Measurements from ENCODE around the gene IFITM5. TPM values are rescaled to one million over a fixed set of nuclear protein-coding genes. Genes with fewer than 3 reads are reported as not detected.
"Not testable (repeated sequence)": the region's sequence is repeated elsewhere in the genome, so short reads cannot be mapped to it uniquely, and the experiment has no call there.

IFITM5 gene
- not detected for total RNA-seq
- long read RNA-seq: 0 reads

DNA sequence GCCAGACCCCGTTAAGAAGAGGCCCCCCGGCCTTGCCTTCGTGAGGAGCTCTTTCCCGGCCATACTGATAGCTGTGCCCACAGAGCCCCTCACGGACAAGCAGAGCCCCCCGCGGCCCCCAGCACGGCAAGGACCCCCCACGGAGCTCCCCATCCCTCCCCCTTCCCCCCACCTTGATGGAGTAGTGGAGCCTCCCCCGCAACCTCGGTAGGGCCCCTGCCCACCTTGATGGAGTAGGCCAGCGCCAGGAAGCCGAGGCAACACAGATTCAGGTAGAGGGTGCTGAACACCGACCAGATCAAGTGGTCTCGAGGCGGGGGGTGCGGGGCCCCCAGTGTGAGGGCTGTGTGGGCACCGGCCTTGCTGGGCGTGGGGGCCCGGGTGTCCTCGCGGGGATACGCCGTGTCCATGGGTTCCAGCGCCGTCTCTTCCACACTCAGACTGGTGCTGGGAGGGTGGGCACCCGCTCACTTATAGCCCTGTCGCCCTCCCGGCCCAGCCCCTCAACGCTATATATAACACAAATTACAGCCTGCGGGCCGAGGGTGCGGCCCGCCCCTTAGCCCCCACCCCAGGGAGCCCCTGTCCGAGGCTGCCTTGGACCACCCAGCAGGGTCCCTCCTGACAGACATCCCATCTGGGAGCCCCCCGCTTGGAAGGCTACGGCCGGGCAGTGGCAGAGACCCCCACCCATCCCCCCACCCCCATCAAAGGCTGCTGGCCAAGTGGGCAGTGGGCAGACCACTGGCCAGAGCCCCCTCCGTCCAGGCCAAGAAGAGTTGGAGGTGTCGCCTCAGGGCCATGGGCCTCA is at the start of gene IFITM5:
Gene IFITM5 (minus strand): TSS at position 446 of the 811 bp plus-strand sequence. CDS start 36 bp downstream, at position 410.
- ATAC-seq (no peak), DNase-seq (peak; percentile 33)
- intact Hi-C loops (cut with micrococcal nuclease): no loop called here

DNA sequence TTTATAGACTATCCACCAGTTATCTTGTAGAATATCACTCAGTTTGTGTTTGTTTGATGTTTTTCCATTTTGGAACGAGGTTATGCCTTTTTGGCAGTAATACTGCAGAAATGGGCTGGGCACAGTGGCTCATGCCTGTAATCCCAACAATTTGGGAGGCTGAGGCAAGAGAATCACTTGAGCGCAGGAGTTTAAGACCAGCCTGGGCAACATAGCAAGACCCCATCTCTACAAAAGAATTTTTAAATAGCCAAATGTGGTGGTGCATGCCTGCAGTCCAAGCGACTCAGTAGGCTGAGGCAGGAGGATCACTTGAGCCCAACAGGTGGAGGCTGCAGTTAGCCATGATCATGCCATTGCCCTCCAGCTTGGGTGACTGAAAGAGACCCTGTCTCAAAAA is 47.2 kb upstream of the IFITM5 start:
- ATAC-seq: no peak
- intact Hi-C loops (cut with micrococcal nuclease): no loop called here
- no peak for DNase-seq

DNA sequence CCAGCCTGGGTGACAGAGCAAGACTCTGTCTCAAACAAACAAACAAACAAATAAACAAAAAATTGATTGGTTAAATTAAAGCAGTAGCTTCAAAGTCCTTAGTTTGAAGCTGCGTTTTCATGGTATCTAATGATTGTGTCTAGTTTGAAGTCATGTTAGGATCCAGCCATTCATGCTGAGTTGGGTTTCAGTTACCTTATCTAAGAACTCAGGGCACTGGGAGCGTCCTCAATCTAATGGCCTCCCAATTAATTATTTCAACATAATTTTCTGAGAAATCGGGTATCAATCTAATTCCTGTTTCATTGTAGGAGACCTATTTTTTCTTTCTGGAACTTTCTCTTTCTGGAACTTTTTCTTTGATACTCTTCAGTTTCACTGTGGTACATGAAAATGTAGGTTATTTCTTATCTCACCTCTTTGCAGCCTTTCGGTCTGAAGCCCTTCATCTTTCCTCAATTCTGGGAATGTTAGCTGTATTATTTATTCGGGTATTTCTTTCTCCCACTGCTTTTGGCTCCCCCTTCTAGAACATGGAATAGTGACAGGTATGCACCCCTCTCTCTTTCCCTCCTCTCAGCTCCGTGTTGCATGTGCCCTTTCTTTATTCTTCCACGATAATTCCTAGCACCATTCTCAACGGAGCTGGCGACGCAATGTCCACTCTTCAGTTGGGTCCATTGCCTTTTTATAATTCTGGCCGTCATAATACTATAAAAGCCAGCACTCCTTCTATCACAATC is 45.7 kb upstream of the IFITM5 start:
- intact Hi-C loops (cut with micrococcal nuclease): no loop called here
- ATAC-seq: no peak
- DNase-seq: no peak

DNA sequence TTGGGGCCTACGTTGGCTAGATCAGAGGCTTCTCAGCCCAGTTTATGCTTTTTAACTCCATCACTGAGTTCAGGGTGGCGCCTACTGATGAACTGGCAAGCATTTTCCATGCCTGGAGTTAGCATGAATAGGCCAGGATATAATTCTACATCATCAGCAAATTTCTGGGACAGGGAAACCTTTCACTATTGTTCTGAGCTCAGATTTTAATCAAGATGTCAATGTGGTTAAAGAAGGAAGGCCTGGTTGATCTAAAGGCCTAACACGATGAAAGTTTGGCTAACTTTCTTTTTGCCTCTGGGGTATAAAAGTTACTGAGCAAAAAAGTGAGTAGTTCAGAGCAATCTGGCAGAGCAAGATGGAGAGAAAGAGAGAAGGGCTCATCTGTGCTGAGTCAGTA is 43.0 kb upstream of the IFITM5 start:
- ATAC-seq (peak; percentile 23), DNase-seq (no peak)
- intact Hi-C loops (cut with micrococcal nuclease): no loop called here

DNA sequence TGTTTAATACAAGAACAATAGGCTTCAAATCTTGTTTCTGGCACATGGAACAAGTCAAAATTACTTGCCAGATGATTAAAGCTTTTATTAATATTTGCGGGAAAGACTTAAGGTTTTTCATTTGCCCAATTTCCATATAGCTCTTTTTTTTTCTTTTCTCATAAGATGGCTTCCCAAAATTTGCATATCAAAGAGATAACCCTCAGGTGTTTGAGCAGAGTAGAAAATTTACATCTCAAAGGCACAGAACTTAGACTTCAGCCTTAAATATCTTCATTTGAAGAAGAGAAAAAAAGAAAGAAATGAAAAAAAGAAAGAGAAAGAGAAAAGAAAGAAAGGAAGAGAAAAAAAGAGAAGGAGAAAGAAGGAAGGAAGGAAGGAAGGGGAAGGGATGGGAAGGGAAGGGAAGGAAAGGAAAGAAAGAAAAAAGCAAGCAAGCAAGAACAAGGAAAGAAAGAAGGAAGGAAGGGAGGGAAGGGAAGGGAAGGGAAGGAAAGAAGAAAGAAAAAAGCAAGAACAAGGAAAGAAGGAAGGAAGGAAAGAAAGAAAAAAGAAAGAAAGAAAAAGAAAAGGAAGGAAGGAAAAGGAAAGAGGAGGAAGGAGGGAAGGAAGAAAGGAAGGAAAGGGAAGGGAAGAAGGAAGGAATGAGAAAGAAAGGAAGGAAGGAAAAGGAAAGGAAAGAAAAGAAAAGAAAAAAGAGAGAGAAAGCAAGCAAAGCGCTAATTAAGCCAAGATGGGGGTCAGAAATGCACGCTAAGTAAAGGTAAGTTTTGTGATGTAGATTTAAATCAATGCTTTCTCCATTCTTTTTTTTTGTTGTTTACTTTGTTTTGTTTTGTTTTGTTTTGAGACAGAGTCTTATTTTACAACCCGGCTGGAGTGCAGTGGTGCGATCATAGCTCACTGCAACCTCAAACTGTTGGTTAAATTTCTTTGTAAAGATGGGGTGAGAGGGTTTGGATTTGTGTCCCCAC is 41.5 kb upstream of the IFITM5 start:
- DNase-seq (no peak), ATAC-seq (no peak)
- intact Hi-C loops (cut with micrococcal nuclease): no loop called here

DNA sequence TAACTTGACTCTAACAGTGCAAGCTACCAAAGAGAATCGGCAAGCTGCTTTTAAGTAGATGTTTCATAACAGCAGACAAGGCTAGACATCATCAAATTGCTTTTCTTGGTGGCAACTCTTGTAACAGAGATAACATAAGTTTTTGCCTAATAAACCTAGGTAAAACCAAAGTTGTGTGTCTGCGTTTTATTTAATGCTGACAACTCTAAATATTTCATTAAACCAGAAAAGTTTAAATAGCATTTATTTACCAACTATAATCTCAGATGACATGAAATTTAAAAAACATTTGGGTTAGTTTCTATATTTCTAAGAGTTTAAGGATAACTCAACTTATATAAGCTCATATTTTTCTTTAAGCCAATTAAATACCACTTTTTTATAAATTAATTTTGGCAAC is 40.6 kb upstream of the IFITM5 start:
- DNase-seq (no peak), ATAC-seq (no peak)
- intact Hi-C loops (cut with micrococcal nuclease): no loop called here

DNA sequence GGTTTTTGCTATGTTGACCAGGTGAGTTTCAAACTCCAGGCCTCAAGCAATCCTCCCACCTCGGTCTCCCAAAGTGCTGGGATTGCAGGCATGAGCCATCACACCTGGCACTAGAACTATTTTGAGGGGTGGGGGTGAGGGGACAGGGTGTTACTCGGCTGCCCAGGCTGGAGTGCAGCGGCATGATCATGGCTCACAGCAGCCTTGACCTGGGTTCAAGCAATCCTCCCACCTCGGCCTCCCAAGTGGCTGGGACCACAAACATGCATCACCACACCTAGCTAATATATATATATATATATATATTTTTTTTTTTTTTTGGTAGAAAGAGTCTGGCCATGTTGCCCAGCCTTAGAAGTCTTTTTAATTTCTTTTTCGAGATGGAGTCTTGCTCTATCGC is 38.4 kb upstream of the IFITM5 start:
- intact Hi-C loops (cut with micrococcal nuclease): no loop called here

DNA sequence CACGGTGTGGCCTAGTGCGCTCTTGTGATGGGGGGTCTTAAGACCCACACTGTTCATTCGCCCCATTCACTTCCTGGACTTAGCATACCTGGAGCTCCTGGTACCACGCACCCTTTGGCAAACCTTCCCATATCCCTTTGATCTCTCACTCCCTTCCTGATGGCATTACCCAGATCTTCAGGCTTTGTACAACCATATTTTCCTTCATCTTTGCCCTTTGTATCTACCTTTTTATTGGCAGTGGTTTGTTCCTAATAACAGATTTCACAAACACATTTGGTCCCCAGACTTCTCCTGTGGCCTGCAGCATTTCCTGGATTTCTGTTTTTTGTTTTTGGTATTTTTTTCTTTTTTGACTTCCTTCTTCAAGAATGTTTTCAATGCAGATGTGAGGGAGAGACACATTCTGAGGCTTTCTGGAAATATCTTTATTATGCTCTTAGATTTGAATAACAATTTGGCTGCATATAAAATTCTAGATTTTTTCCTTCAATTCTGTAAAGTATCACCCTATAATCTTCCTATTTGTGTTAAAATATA is 37.4 kb upstream of the IFITM5 start:
- DNase-seq: no peak
- ATAC-seq: no peak
- intact Hi-C loops (cut with micrococcal nuclease): no loop called here

More for the DNA sequence above, 38.4 kb upstream of the IFITM5 start:
- no peak for ATAC-seq
- DNase-seq: no peak

DNA sequence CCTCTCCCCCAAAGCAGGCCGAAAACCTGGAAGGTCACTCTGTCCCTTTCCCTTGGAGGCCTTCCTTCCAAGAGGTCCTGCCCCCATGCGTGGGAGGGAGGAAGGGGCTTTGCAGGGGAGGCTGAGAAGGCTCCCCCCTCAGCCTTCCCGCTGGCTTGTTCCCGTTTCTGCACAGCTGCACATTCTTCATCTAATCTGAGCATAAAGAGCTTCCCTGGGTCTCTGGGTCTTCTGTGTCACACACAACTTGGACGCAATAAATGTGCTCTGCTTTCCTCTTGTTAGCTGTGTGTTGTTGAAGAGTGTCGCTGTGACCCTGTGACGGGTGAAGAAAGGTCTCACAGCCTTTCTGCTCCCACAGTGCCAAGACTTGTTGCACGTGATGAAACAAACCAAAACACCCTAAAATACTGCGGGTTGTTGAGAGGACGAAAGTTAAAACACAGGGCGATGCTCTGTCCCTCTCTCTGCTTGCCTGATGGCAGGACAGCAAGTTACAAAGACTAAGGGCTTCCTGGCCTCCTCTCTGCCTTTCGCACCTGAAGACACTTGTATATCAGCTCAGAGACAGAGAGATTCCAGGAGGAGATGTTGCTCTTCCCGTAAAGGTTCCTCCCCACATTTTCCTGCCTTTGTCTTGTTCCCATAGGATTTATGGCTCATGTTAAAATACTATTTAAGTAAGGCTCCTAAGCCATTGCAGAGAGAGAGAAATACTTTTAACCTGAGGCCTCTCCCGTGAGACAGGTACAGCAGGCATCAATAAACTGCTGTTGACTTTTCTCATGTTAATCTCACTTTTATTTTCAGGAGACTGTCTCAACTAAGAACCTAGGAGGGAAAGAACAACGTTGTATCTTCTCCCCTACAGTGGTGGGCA is 36.7 kb upstream of the IFITM5 start:
- DNase-seq: peak; percentile 60
- peak; percentile 75 for ATAC-seq
- intact Hi-C loops (cut with micrococcal nuclease): no loop called here

DNA sequence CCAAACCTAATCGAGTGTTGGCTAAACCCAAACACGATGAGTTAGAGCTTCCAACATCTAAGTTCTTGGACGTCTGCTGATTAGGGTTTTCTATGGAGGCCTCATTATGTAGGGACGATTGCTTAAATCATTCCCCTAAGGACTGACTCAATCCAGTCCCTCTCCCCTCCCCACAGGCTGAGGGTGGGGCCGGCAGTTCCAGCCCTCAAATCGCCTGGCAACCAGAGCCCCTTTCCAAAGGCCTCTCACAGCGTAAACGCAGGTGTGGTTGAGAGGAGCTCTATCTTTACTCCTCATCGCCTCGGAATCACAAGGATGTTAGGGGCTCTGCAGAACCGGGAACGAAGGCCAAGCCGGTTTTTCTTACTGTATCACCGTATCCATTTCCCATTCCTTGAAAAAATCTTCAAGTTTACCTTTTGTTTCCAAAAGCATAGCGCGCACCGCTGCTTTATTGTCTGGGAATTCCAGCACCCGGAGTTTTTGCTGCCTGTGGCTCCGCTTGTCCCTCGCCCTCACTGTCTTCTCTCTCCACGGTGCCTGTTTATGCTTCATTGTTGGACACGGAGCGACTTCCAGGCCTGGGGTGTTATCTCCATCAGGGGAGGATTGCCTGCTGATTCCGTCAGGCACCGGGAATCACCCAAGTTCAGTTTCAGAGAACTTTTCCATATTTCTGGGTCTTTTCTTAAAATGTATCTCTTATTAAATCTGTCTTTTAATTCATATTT is 35.1 kb upstream of the IFITM5 start:
- DNase-seq (peak; percentile 69), ATAC-seq (peak; percentile 81)
- intact Hi-C loops (cut with micrococcal nuclease): no loop called here

DNA sequence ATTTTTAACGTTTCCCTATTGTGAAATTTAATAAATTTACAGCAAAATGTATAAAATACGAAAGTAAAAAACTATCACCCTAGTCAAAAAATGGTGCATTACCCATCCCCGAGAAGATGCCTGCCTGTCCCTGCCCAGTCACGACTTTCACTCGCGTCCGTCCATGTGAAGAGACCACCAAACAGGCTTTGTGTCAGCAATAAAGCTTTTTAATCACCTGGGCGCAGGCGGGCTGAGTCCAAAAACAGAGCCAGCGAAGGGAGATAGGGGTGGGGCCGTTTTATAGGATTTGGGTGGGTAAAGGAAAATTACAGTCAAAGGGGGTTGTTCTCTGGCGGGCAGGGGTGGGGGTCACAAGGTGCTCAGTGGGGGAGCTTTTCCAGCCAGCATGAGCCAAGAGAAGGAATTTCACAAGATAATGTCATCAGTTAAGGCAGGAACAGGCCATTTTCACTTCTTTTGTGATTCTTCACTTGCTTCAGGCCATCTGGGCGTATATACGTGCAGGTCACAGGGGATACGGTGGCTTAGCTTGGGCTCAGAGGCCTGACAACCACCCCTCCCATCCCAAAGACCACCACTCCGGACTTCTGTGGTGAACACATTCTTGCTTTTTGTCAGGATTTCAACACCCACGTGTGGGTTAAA is 34.4 kb upstream of the IFITM5 start:
- ATAC-seq; DNase-seq; intact Hi-C loops (cut with micrococcal nuclease): not testable (repeated sequence)

DNA sequence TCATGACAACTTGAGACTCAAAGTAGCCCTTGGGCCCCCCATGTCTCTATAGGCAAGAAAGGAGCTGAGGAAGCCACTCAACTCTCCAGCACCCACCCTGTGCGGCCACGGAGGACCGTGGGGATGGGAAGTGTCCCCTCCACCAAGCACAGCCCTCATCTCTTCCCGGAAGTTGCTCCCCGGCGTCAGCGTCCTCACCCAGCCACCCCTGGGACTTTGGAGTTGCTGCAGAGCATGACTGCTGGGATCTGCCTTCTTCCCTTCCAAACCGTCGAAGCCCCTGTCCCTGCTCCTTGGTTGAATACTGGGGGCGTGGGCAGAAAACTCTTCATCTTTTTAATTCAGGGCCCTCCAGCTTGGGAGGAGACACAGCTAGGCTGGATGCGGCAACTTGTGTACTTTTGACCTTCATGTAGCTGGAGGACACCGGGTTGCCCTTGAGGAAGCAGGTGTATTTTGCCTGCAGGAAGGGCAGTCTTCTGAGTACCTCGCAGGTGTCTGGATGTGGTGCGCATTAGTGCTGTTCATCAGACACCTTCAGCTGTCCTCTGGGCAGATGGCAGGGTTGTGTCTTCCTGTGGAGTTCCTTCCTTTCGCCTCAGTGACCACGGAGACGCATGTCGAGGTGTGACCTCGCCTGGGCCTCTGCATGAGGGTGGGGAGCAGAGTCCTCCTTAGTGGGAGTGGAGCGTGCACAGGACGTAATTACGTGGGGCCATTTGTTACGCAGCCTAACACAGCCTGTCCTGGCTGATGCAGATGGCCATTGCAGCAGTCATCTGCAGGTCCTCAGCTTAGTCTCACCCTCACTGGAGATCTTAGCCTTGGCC is 33.5 kb upstream of the IFITM5 start:
- ATAC-seq (no peak), DNase-seq (no peak)
- intact Hi-C loops (cut with micrococcal nuclease): no loop called here

DNA sequence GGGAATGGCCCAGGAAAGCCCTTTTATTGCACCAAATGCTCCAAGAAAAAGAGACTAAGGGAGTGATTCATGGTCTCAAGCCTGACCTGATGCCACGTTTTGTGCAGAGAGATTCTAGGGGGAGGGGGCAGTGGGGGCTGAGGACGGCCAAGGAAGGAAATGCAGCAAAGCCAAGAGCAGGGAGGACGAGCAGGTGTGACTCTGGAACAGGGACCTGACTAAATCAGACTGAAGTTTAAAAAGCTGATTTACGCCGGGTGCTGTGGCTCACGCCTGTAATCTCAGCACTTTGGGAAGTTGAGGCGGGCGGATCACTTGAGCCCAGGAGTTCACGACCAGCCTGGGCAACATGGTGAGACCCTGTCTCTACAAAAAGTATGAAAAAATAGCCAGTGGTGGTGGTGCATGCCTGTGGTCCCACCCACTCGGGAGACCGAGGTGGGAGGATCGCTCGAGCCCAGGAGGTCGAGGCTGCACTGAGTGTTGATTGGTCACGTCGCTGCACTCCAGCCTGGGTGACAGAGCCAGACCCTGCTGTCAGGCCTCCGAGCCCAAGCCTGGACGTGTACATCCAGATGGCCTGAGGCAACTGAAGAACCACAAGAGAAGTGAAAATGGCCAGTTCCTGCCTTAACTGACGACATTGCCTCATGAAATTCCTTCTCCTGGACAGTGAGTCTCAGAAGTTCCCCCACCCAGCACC is 32.2 kb upstream of the IFITM5 start:
- ATAC-seq (no peak), DNase-seq (no peak)
- intact Hi-C loops (cut with micrococcal nuclease): no loop called here

DNA sequence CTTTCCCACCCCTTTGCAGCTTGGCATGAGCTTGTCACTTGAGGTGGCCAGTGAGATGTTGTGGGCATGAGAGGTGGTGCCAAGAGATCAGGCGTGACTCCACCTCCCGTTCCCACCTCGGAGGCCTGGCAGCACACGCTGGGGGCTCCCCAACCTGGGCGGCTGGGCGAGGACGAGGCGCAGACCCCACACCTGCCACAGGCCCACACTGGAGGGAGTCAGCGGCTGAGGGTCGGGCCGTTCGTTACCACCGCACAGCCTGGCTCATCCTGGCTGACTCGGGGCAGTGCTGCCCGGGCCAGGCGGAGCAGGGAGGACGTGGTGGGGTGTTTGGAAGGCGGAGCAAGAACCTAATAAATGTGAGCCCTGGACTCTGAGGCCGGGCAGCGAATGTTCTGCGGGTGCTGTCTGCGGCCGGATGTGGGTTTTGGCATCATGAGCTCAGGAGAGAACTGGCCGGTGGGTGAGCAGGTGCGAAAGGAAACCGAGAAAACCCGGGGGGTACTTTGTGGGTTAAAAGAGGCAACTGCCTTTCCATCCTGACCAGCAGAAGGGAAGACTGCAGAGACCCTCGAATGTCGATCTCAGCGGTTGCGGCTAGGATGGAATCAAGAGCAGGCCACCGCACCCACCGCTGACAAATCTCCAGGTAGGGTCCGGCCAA is 31.5 kb upstream of the IFITM5 start:
- no peak for DNase-seq
- intact Hi-C loops (cut with micrococcal nuclease): no loop called here
- no peak for ATAC-seq

DNA sequence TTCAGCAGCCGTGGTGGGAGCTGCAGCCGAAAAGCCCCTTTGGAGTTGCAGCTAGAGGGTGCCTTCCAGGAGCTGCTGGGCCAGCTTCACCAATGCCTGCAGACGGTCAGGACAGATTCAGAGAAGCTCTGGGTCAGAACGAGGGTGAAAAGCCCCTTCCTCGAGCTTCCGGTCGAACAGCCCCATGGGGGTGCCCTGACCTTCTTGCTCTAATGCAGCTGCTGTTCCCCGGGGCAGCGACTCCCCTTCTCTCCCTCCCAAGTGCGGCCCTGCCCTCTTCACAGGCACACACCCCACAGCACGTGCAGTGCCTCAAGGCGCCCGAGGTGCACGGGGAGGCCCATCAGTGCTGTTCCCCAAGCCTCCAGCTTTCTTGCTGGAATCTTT is 31.0 kb upstream of the IFITM5 start:
- ATAC-seq (no peak), DNase-seq (no peak)
- intact Hi-C loops (cut with micrococcal nuclease): no loop called here

Data from left ventricle myocardium superior (tissue), 1 donor.